ENCODE data around the gene NOL3.

The NOL3 gene

GRCh38 chr16:67206838-67207248 is 36.5 kb downstream of the NOL3 start:
- DNase-seq (ENCODE audit: low spot score) = no peak

- DNase-seq (ENCODE audit: low spot score) = no peak
Observed at GRCh38 chr16:67207249-67208091, 37.1 kb downstream of the NOL3 start.

- no peak for DNase-seq (ENCODE audit: low spot score)
Observed at GRCh38 chr16:67208154-67208896, 38.0 kb downstream of the NOL3 start.

GRCh38 chr16:67209565-67209964 is 39.2 kb downstream of the NOL3 start:
- DNase-seq (ENCODE audit: low spot score) = no peak

DNA sequence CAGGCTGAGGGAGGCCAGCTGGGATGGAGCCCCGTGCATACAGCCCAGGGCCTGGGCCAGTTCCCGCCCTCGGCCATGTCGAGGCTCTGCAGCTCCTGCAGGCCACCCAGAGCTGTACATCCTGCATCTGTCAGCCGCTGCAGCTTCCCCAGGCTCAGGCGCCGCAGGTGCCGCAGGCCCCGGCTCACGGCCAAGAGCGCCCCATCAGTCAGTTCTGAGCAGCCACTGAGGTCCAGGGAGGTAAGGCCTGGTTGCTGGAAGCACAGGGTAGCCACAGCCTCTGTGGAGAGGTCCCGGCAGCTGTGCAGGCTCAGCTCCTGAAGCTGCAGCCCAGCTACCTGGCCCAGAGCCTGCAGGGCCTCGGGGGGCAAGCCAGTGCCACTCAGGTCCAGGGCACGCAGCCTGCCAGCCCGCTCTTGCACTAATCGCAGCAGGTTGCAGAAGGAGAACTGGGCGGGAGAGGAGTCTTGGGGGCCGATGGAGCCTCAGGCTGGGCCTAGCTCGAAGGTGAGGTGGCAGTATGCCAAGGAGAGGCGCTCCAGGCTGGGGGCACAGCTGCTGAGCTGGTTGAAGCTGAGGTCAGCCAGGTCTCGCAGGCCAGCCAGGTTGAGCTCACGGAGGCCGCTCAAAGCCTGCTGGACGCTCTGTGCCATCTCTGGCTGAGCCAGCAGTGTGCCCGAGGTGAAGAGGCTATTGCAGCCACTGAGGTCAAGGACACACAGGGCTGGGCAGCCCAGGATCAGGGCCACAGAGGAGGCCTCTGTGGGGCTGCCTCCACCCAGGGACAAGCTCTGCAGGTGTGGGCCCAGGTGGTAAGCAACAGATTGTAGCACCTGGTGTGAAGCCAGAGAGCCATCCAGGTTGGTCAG is 40.0 kb downstream of the NOL3 start:
- DNase-seq (ENCODE audit: low spot score) = no peak

GRCh38 chr16:67211674-67212073 is 41.3 kb downstream of the NOL3 start:
- no peak for DNase-seq (ENCODE audit: low spot score)

- no peak for DNase-seq (ENCODE audit: low spot score)
Observed at GRCh38 chr16:67212766-67213165, 42.4 kb downstream of the NOL3 start.

DNA sequence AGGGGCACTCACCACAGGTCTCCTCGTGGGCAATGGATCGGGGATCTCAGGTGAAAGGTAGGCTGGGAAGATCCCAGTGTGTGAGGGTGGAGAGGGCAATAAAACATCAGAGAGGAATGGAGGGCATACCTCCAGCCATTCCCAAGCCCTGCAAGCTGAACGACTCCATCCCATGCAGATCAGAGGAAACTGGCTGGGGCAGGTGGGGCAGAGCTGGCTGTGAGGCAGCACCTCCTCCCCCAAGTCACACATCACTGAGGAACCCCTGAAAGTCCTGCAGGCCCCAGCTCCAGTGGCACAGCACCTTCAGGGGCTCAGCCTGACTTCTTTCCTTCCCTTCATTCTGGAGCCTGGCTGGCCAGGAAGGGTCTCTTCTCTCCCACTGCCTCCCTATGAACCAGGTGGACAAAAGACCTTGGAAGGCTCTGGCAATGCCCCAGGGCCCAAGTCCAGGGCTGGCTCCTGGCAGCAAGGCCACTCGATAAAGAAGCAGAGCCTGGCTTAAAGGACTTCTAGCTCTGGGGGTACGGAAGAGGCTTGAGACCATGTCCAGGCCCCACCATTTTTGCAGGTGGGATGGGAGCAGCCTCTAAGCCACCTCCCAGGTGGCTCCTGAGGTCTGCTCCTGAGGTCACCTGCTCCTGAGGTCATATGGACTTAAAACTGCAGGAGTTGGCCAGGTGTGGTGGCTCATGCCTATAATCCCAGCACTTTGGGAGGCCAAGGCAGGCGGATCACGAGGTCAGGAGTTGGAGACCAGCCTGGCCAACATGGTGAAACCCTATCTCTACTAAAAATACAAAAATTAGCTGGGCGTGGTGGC is 43.1 kb downstream of the NOL3 start:
- no peak for DNase-seq (ENCODE audit: low spot score)

DNA sequence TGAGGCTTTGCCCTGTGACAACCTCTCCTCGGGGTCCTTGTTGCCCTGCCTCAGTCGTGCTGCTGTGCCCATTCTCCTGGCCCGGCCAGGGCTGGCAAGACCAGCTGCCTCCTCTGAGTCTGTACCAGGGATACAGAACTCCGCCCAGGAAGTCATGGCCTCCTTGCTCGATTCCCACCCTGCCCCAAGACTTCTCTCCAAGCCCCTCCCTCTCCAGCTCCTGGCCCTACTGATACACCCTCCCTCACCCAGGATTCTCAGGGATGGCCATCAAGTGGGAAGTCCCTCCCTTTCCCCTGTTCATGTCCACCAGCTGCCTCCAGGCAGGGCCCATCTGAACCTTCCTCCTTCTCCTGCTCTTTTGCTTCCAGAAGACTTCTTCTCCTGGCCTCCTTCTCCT is 45.4 kb downstream of the NOL3 start:
- DNase-seq (ENCODE audit: low spot score) = no peak

- DNase-seq (ENCODE audit: low spot score) = no peak
Observed at GRCh38 chr16:67216612-67217490, 46.5 kb downstream of the NOL3 start.

DNA sequence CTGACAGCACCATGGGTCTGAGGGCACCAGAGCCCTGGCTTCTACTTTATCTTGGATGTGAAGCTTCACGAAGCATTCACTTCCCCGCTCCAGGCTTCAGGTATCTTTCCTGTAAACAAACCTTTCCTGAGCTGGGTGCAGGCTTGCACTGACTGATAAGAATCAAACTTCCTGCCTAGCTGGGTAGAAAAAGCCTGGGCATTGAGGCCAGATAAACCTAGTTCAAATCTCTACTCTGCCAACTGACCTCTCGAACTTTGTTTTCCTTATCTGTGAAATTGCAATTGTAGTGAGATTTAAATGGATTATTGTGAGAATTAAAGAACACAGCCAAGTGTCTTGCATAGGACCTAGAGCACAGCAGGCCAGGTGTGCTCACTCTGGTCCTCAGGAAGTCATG is 53.7 kb downstream of the NOL3 start:
- no peak for DNase-seq (ENCODE audit: low spot score)

Data from CD4-positive, alpha-beta T cell treated with Interleukin-15 for 4 hours (primary cell).